C1 segment of cervical spinal cord (tissue), 14 donors: ENCODE results near the gene TMEM236.

Experiments
- DNase-seq, 14 donors: peaks; one replicate each; lab custom pipeline; 2025; lab: John Stamatoyannopoulos, UW

TMEM236 gene

GRCh38 chr10:17787087-17787961, 35.3 kb downstream of the TMEM236 start:
- DNase-seq = no peak

- no peak for DNase-seq
These were observed 36.6 kb downstream of the TMEM236 start for GRCh38 chr10:17788646-17789045.

GRCh38 chr10:17789396-17789795, 37.4 kb downstream of the TMEM236 start:
- DNase-seq = no peak

- no peak for DNase-seq
These were observed 38.6 kb downstream of the TMEM236 start for GRCh38 chr10:17790651-17791050.

- no peak for DNase-seq
These were observed 41.0 kb downstream of the TMEM236 start for GRCh38 chr10:17792991-17793390.

- no peak for DNase-seq
These were observed 42.0 kb downstream of the TMEM236 start for GRCh38 chr10:17793823-17794644.

- no peak for DNase-seq
These were observed 43.1 kb downstream of the TMEM236 start for GRCh38 chr10:17795083-17795482.

- no peak for DNase-seq
These were observed 44.0 kb downstream of the TMEM236 start for GRCh38 chr10:17795813-17796594.

- DNase-seq = no peak
These were observed 49.5 kb downstream of the TMEM236 start for GRCh38 chr10:17801507-17801906.

- DNase-seq = no peak
These were observed 50.3 kb downstream of the TMEM236 start for GRCh38 chr10:17802350-17802749.

GRCh38 chr10:17802976-17803375, 51.0 kb downstream of the TMEM236 start:
- DNase-seq = no peak

- no peak for DNase-seq
These were observed 53.3 kb downstream of the TMEM236 start for GRCh38 chr10:17805330-17805729.

GRCh38 chr10:17805921-17806577, 54.0 kb downstream of the TMEM236 start:
- no peak for DNase-seq

- no peak for DNase-seq
These were observed 57.2 kb downstream of the TMEM236 start, which contains the start of gene MRC1 for GRCh38 chr10:17808971-17809841. TSS of gene MRC1 (plus strand) at chr10:17809348. CDS start at chr10:17809466, 118 bp downstream.

GRCh38 chr10:17811146-17811865, 59.3 kb downstream of the TMEM236 start:
- DNase-seq = no peak

GRCh38 chr10:17814973-17815372, 63.0 kb downstream of the TMEM236 start:
- DNase-seq = no peak

GRCh38 chr10:17816199-17816598, 64.2 kb downstream of the TMEM236 start:
- DNase-seq = no peak

- no peak for DNase-seq
These were observed 65.3 kb downstream of the TMEM236 start for GRCh38 chr10:17817316-17817715.

GRCh38 chr10:17817790-17818189, 65.8 kb downstream of the TMEM236 start:
- DNase-seq = no peak

- no peak for DNase-seq
These were observed 67.8 kb downstream of the TMEM236 start for GRCh38 chr10:17819836-17820235.
